NK-92 (cell line): ENCODE data around the gene UBE4B.
"Not testable (repeated sequence)": the region's sequence is repeated elsewhere in the genome, so short reads cannot be mapped to it uniquely, and the experiment has no call there.

ENCODE experiments used
- DNase-seq: peaks from one replicate; lab custom pipeline; 2025; ENCODE audit not compliant: unreplicated experiment; lab: John Stamatoyannopoulos, UW

Gene UBE4B

DNA sequence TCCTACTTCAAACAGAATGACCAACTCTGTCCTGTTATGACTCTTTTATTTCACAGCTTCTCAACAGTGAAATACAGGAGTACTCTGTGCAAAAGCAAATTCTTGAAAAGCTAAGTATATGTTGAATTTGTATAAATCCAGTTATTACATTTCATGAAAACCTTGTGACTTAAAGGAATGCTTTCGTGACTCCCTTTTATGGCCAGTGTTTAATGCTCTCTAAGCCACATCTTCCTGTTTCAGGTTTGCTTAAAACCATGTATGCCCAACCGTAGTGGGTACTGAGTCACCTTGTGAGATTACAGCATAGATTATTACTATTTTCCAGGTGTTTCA lies 137.4 kb downstream of the UBE4B start:
- DNase-seq = no peak

DNA sequence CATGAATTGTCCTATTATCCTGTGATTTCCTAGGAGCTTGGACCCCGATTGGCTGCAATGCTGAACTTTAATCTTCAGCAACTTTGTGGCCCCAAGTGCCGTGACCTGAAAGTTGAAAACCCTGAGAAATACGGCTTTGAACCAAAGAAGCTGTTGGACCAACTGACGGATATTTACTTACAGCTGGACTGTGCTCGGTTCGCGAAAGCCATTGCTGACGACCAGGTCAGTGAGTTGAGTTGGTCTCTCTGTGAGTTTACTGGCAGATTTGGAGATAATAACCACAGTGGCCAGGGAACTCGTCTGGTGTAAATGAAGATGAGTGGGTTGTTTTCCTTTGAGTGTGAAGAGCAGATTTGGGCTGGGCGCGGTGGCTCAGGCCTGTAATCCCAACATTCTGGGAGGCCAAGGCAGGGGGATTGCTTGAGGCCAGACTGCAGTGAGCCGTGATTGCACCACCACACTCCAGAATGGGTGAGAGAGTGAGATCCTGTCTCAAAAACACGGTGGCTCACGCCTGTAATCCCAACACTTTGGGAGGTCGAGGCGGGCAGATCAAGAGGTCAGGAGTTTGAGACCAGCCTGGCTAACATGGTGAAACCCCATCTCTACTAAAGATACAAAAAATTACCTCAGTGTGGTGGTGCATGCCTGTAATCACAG lies 138.5 kb downstream of the UBE4B start:
- DNase-seq = no peak

DNA sequence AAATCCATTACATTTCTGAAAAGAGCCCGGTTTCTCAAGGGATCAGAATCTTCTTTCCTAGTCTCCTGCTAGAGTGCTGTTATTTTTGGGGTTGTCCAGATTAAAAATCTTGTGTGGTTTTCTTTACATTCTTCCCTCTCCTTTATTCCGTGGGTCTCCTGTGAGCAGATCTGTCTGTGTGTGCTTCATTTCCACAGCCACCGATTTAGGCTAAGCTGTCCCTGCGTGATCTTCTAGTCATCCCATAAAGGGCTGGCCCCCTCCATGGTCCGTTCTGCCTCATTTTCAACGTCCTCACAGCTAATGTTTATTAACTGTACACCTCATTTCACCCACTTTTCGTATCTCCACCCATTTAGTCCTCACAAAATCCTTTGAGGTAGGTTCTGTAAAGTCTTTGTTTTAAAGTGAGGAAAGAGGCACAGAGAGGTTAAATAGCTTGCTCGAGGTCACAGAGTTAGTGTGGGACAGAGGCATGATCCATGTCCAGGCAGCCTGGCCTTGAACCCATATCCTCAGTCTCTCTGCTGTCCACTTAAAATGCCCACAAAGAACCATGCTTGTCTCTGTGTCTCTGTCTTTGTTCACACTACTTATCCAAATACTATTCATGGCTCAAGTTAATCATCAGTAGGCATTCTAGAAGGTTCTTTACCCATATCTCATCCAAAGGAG lies 139.4 kb downstream of the UBE4B start:
- DNase-seq = no peak

DNA sequence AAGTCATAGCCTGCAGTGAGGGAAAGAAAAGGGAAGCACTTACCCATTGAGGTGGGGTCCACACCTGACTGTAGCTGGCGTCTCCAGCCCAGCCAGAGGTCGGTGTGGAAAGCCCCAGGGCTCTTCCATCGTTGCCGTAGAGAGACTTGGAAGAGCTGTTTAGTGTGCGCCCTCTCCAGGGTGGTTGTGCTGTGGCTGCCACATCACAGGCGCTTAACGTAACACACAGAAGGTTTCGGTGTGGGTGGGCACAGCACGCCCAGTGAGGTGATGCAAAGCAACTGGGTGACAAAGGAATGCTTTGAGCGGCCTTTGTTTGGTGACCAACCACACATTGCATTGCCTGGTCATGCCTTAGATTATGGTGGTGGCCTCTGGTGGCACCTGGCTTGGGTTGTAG lies 140.8 kb downstream of the UBE4B start:
- no peak for DNase-seq

DNA sequence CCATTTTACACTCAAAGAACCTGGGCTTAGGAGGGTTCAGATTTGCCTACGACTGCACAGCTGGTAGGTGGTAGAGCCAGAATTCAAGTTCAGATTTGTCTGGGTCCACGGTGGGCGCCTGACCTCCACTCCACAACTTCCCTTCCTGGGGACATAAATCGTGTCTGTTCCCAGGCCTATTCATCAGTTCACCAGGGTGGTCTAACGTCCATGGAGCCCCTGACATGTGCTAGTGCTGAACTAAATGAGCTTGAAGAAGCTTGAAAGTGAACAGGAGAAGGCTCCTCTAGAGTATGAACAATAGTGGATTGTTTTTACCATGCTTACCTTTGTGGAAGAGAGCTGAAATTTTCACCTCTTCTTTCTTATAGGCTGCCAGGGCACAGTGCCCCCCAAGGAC lies 145.1 kb downstream of the UBE4B start:
- no peak for DNase-seq

DNA sequence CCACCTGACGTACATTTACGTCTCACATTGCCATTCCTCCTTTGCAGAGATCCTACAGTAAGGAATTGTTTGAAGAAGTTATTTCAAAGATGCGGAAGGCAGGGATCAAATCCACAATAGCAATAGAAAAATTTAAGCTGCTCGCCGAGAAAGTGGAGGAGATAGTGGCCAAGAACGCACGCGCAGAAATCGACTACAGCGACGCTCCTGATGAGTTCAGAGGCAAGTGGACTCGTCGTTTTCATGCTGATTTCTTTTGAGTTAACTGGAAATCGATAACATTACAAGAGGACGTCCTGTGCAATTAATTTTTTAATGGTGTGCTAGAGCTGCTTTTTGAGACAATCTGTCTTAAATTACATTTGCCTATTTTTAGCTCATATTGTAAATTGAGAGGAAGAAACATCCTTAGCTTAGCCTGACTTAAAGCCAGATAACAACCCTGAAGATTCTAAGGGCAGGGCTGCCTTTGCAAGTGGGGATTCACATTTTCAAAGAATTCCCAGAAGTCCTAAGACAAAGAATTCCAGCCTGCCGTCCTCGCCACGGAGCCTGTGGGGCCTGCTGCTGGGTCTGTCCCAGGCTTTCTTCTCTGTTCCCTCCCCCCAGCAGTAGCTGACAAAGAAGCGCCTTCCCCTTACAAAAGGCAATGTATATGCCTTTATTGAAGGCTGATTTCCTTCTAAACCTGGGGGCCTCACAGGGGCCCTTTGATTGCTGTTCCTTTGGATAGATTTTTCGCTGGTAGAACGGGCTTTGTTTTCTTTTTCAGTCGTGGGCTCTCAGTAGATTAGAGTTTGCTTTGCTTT lies 146.0 kb downstream of the UBE4B start:
- no peak for DNase-seq

DNA sequence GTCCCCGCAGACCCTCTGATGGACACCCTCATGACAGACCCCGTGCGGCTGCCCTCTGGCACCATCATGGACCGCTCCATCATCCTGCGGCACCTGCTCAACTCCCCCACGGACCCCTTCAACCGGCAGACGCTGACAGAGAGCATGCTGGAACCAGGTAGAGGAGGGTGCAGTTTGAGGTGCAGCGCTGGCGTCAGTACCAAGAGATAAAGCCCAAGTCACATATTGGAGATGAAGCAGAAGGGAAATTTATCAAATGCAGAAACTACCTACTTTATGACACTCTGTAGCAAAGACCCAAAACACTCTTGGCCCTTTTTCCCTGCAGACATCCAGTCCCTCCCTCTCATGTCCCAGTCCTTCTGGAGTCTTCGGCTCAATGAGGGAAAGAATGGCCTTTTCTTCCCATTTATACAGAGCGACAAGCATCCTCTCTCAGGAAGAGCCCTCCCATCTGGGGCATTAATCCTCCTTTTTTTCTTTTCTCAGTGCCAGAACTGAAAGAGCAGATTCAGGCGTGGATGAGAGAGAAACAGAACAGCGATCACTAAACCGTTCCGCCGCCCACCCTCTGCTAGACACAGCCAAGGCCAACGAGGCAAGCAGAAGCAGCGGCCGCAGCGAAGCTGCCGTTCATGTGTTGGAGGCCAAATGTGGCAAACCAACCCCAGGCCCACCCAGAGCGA lies 146.8 kb downstream of the UBE4B start:
- no peak for DNase-seq

DNA sequence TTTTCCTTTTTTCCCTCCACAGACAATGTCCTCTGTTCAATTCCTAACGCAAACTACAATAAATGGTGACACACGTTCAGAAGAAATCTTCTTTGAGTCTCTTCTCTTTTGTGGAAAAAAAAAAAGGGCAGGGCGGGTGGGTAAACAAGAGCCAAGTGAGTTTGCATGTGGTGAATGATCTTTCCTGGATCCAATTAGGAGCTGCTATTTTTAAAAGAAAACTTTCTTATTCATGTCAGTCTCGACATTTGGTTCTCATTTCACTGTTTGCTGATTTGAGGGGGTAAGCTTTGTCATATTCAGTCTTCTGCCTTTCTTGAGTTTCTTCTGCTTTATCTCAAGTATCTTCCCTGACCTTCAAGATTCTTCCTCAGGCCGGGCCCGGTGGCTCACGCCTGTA lies 148.4 kb downstream of the UBE4B start:
- no peak for DNase-seq

DNA sequence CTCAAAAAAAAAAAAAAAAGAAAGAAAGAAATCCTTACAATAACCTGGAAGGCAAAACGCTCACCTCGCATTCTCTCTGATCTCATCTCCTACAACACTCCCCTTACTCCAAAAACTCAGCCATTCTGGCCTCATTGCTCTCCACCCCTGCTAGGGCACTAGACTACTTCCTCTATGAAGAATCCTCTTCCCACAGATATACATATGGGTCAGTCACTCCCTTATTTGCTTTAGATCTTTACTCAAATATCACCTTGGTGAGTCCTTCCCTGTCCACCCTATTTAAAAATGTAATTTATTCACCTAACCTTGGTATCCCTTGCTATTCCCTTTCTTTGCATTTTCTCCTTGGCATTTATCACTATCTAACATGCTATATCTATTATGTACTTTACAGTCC lies 153.0 kb downstream of the UBE4B start:
- DNase-seq = no peak

DNA sequence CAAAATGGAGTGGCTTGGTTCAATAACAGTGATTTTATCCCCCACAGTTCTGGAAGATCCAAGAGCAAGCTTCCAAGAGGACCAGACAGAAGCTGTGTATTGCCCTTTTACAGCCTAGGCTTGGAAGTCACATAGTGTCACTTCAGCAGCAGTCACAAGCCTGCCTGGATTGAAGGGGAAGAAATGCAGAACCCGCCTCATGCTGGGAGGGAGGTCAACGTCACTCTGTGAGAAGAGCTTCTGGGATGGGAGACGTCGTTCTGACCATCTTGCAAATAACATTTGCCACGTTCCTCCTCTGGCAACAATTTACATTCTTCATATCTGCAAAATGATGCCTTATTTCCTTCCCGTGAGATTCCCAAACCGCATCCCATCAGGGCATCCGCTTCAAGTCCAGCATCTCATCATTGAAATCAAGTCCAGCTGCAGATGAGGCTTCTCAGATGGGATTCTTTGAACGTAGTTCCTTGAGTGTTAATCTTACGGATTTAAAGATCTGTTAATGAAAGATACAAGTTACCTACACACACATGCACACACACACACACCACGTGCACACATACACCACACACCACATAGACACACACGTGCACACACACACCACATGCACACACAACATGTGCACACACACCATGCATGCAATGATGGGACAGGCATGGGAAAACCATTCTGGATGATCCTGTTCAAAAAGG lies 153.7 kb downstream of the UBE4B start:
- no peak for DNase-seq

DNA sequence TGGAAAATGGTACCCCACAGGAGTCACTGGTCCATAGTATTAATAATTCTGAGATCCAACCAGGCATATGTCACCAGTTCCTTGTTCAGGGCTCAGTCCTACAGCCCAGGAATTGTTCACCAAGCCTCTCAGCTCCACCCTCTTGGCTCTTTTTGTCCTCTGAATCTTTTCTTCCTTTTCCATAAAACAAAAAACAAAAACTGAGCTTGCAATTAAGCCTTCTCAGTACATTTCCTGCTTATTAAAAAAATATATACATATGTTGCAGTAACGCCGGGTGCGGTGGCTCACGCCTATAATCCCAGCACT lies 154.2 kb downstream of the UBE4B start:
- DNase-seq = no peak

DNA sequence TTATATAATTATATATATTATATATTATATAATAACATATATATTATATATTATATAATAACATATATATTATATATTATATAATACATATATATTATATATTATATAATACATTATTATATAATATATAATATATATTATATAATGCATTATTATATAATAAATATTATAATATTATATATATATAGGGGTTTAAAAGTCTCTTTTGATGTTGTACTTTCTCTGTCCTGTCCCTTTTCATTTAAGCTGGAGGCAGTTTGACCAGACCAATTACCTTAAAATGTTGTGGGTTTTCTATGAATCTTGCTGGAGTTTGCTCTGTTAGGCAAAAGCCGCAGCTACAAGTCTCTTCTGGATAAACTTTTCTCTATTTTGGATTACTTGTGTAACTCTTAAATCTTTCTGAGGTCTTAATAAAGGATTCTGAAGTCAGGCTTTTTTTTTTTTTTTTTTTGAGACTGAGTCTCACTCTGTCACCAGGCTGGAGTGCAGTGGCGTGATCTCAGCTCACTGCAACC lies 155.4 kb downstream of the UBE4B start:
- no peak for DNase-seq

DNA sequence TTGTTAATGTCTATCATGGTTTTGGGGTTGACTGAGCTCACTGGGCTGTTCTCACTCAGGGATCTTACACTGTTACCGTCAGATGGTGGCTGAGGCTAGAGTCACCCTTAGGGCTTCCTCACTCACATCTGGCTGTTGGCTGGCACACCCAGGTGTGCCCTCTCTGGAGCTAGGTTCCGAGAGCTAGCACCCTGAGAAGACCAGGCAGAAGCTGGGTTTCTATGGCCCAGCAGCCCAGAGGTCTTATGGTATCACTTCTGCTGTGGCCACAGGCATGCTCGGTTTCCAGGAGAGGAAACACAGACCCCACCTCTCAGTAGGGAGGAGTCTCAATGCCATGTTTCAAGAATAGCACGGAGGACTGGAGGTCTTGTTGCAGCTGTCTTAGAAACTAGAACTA lies 156.9 kb downstream of the UBE4B start:
- DNase-seq = no peak

DNA sequence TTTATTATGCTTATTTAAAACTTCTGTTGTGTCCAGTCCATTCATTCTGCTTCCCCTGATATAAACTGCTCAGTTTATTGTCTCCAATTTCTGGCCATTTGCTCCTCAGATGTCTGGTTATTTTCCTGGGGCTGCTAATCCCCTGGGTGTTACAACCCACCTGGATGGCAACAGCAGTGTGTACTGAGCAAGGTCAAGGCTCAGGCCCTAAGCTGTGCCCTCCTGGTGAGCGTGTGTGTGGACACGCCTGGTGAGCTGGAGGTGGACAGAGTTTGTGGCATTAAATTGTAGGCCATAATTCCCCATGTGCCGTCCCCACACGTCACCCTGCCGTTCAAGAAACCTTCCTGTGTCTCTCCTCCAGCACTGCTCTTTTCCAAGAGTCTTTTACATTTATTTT lies 159.5 kb downstream of the UBE4B start:
- DNase-seq = no peak

DNA sequence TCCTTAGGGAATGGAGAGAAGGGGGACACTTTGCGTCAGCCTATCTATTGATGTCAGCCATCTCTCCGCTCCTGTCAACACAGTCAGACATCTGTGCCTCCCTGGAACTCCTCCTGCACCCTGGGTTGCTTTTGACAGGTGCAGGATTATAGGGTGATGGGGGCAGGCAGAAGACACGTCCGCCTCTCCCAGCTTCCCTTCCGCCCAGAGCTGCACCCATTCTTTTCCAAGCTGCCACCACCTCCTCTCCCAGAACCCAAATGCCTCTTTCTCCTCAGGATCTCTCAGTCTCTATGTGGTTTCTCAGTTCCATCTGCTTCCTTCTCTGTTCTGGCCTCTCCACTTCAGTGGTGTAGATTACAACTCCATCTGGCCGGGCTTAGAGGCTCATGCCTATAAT lies 160.5 kb downstream of the UBE4B start:
- no peak for DNase-seq

DNA sequence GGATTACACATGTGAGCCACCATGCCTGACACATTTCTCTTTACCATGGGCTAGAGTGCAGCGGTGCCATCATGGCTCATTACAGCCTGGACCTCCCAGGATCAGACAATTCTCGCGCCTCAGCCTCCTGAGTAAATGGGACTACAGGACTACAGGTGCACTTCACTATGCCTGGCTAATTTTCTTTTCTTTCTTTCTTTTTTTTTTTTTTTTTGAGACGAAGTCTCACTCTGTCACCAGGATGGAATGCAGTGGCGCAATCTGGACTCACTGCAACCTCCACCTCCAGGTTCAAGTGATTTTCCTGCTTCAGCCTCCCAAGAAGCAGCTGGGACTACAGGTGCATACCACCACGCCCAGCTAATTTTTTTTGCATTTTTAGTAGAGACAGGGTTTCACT lies 162.8 kb downstream of the UBE4B start:
- no peak for DNase-seq

DNA sequence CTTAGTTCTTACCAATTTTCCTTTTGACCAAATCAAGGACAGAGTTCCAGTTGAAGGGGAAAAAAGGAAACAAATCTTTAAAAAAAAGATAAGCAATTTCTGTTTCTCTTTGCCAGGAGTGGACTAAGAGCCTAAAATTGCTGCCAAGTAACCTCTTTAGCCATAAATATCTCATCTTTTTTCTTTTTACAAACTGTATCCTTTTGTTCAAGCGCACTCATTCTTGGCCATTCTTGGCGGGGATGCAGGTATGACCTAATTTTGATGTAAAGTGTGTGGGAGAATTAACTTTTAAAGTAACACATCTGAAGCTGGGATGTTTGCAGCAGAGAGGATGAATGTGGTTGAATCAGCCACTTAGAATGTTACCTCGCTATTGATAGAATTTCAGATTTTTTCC lies 164.2 kb downstream of the UBE4B start:
- DNase-seq = no peak

DNA sequence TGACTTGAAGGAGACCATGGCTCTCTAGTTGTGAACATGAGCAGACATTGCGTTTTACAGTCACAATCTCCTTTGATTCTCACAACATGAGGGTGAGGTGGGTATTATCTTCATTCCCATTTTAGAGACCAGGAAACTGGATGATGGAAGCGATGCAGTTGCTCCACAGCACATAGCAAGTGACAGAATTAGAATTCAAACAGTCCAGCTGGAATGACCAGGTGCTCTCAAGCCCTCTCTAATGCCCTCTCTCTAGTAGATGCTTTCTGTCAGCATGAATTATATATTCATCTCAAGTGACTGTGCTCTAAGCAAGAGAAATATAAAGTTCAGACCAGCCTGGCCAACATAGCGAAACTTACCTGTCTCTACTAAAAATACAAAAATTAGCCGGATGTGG lies 167.9 kb downstream of the UBE4B start:
- no peak for DNase-seq

DNA sequence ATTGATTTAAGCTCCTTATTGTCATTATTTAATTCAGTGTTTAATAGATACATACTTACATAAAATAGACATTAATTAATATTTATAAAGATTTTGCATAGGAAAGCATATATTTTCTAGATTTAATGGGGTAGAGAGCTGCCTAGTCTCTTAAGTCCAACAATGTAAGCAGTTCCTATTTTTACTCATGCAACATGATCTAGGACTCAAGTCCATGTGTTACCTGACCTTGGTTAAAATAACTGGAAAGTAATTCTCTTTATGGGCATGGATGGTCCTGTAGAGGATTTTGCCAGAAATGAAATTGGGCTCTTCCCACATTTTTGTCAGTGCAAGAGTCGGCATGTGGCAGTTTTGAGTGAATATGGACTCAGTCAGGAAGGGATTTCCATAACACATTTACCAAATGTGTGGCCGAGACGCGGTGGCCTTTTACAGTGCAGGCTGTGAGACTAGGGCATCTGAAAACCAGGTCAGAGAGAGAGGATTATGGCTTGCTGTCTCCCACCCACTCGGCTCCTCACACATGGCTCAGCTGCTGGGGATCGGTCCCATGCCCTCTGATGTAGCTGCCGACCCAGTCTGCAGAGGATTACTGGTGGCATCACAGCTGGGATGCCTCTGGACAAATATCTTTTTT lies 171.4 kb downstream of the UBE4B start:
- DNase-seq = no peak

DNA sequence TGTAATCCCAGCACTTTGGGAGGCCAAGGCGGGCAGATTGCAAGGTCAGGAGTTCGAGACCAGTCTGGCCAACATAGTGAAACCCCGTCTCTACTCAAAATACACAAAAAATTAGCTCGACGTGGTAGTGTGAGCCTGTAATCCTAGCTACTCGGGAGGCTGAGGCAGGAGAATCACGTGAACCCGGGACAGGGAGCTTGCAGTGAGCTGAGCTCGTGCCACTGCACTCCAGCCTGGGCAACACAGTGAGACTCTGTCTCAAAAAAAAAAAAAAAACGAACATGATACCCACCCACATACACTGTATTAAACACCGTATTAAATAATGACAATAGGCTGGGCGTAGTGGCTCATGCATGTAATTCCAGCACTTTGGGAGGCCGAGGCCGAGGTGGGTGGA lies 172.4 kb downstream of the UBE4B start:
- not testable (repeated sequence) for DNase-seq

DNA sequence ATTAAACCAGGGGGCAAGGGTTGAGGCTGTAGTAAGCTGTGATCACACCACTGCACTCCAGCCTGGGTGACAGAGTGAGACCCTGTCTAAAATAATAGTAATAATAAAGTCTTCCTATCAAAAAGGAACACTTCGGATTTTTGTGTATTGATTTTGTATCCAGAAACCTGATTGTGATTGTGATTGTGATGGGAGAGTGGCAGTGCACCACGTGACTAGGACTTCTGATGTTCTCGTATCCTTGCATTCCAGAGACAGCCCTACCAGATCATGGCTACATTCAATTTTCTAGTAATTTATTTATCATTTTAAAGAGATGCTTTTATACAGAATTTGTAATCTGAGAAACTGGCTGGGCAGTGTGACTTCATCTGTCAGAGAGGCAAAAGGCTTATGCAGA lies 175.1 kb downstream of the UBE4B start:
- DNase-seq = no peak
